ENCODE data around the gene ZNF451.

ZNF451 gene

GRCh38 chr6:57078531-57079207 lies 11.3 kb upstream of the ZNF451 start:
- H4K20me1 ChIP-seq (ENCODE audit: insufficient read depth, low read length, poor library complexity, severe bottlenecking), result no peaks in the 10 kb centered on the region
- no peaks in the 10 kb centered on the region for H3F3A ChIP-seq (ENCODE audit: low read depth)
- no peak overlapping the region for H3K4me3 ChIP-seq (ENCODE audit: low read length, poor library complexity, severe bottlenecking)
- no peak for TF ChIP-seq EZH2phosphoT487 (IDR thresholded peaks at IDR 0.05; ENCODE audit: borderline replicate concordance)
- TF ChIP-seq, protein P1, sequence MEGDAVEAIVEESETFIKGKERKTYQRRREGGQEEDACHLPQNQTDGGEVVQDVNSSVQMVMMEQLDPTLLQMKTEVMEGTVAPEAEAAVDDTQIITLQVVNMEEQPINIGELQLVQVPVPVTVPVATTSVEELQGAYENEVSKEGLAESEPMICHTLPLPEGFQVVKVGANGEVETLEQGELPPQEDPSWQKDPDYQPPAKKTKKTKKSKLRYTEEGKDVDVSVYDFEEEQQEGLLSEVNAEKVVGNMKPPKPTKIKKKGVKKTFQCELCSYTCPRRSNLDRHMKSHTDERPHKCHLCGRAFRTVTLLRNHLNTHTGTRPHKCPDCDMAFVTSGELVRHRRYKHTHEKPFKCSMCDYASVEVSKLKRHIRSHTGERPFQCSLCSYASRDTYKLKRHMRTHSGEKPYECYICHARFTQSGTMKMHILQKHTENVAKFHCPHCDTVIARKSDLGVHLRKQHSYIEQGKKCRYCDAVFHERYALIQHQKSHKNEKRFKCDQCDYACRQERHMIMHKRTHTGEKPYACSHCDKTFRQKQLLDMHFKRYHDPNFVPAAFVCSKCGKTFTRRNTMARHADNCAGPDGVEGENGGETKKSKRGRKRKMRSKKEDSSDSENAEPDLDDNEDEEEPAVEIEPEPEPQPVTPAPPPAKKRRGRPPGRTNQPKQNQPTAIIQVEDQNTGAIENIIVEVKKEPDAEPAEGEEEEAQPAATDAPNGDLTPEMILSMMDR (conservative IDR thresholded peaks at IDR 0.05; ENCODE audit: low read length), result no peak
- H3K27me3 ChIP-seq (ENCODE audit: insufficient read depth, low read length, poor library complexity, severe bottlenecking), result no peaks in the 10 kb centered on the region
- H2AFZ ChIP-seq (ENCODE audit: low read length), result no peak overlapping the region
- H3K9ac ChIP-seq (ENCODE audit: low read depth, low read length, poor library complexity, severe bottlenecking), result no peak overlapping the region
- no peaks in the 10 kb centered on the region for H3K4me1 ChIP-seq (ENCODE audit: insufficient read depth, low read length, poor library complexity, severe bottlenecking)
- no peaks in the 10 kb centered on the region for H3K36me3 ChIP-seq (ENCODE audit: insufficient read depth, low read length)
- no peak overlapping the region for H3K4me2 ChIP-seq (ENCODE audit: low read depth, low read length, poor library complexity, severe bottlenecking)
- H3K79me2 ChIP-seq (ENCODE audit: insufficient read depth, low read length), result no peaks in the 10 kb centered on the region
- no peaks in the 10 kb centered on the region for H3K9me3 ChIP-seq (ENCODE audit: insufficient read depth, low read depth, low read length)
- H3K9me2 ChIP-seq (replicated peaks; ENCODE audit: low read depth, low read length), result no peaks in the 10 kb centered on the region

GRCh38 chr6:57085471-57085870 lies 4.5 kb upstream of the ZNF451 start:
- H3F3A ChIP-seq (ENCODE audit: low read depth), result no peaks in the 10 kb centered on the region
- H3K4me2 ChIP-seq (ENCODE audit: low read depth, low read length, poor library complexity, severe bottlenecking), result no peak overlapping the region
- H3K36me3 ChIP-seq (ENCODE audit: insufficient read depth, low read length), result no peaks in the 10 kb centered on the region
- no peak overlapping the region for H3K4me3 ChIP-seq (ENCODE audit: low read length, poor library complexity, severe bottlenecking)
- no peaks in the 10 kb centered on the region for H3K27me3 ChIP-seq (ENCODE audit: insufficient read depth, low read length, poor library complexity, severe bottlenecking)
- H3K9me2 ChIP-seq (replicated peaks; ENCODE audit: low read depth, low read length), result no peaks in the 10 kb centered on the region
- H4K20me1 ChIP-seq (ENCODE audit: insufficient read depth, low read length, poor library complexity, severe bottlenecking), result no peaks in the 10 kb centered on the region
- no peak overlapping the region for H2AFZ ChIP-seq (ENCODE audit: low read length)
- peaks cover 6% of the 10 kb centered on the region for H3K4me1 ChIP-seq (ENCODE audit: insufficient read depth, low read length, poor library complexity, severe bottlenecking)
- H3K79me2 ChIP-seq (ENCODE audit: insufficient read depth, low read length), result no peaks in the 10 kb centered on the region
- H3K9me3 ChIP-seq (ENCODE audit: insufficient read depth, low read depth, low read length), result no peaks in the 10 kb centered on the region
- TF ChIP-seq, protein P1 (conservative IDR thresholded peaks at IDR 0.05; ENCODE audit: low read length), result no peak
- no peak for TF ChIP-seq EZH2phosphoT487 (IDR thresholded peaks at IDR 0.05; ENCODE audit: borderline replicate concordance)
- no peak overlapping the region for H3K9ac ChIP-seq (ENCODE audit: low read depth, low read length, poor library complexity, severe bottlenecking)

GRCh38 chr6:57086843-57087242 lies 3.1 kb upstream of the ZNF451 start:
- peaks cover 5% of the 10 kb centered on the region for H4K20me1 ChIP-seq (ENCODE audit: insufficient read depth, low read length, poor library complexity, severe bottlenecking)
- no peaks in the 10 kb centered on the region for H3K27me3 ChIP-seq (ENCODE audit: insufficient read depth, low read length, poor library complexity, severe bottlenecking)
- no peaks in the 10 kb centered on the region for H3K36me3 ChIP-seq (ENCODE audit: insufficient read depth, low read length)
- no peak overlapping the region for H3K4me3 ChIP-seq (ENCODE audit: low read length, poor library complexity, severe bottlenecking)
- no peaks in the 10 kb centered on the region for H3K9me2 ChIP-seq (replicated peaks; ENCODE audit: low read depth, low read length)
- no peak overlapping the region for H2AFZ ChIP-seq (ENCODE audit: low read length)
- peaks cover 6% of the 10 kb centered on the region for H3K79me2 ChIP-seq (ENCODE audit: insufficient read depth, low read length)
- H3F3A ChIP-seq (ENCODE audit: low read depth), result no peaks in the 10 kb centered on the region
- peaks cover 10% of the 10 kb centered on the region for H3K4me1 ChIP-seq (ENCODE audit: insufficient read depth, low read length, poor library complexity, severe bottlenecking)
- no peak overlapping the region for H3K4me2 ChIP-seq (ENCODE audit: low read depth, low read length, poor library complexity, severe bottlenecking)
- H3K9ac ChIP-seq (ENCODE audit: low read depth, low read length, poor library complexity, severe bottlenecking), result no peak overlapping the region
- H3K9me3 ChIP-seq (ENCODE audit: insufficient read depth, low read depth, low read length), result no peaks in the 10 kb centered on the region
- TF ChIP-seq, protein P1 (conservative IDR thresholded peaks at IDR 0.05; ENCODE audit: low read length), result no peak
- no peak for TF ChIP-seq EZH2phosphoT487 (IDR thresholded peaks at IDR 0.05; ENCODE audit: borderline replicate concordance)
